ENCODE results near the gene KAT2A.

DNA sequence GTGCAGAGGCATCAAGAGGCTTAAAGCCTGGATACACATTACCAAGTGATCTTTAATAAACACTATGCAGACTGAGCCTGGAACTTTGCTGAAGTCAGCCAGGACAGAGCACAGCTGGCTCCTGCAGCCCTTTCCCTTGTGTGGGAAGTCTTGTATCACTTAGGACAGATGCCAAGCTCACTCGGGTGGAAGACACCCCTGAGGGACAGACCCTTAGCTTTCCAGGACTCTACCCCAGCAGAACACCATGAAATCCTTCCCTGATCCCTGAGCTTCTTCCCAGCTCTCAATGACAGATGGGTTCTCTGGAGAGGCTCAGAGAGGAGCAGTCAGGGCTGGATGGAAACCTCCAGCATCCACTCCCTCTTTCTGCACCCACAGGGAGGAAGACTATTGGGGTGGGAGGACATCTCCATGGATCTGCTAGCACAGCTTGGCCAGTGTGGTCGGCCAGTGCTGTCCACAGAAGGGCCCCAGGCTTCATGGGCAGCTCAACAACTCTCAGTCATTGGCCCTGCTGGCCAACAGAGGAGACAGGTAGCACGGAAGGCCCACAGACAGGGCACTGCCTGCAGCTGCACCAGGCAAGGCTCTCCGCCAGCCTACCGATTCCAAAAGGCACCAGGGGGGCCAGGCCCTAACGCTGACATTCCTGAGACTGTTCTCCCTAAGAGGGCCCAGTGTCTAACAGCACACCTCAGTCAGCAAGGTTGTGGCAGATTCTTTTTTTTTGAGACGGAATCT lies 17.8 kb upstream of the KAT2A start:
- TF ChIP-seq TAF1 (IDR thresholded peaks at IDR 0.05; ENCODE audit: borderline replicate concordance, insufficient read depth, low read length) (no peak), POLR2AphosphoS5 (IDR thresholded peaks at IDR 0.05; ENCODE audit: low read depth, low read length) (no peak), REST (IDR thresholded peaks at IDR 0.05; ENCODE audit: insufficient read depth in 1 of 2, low read depth in 2 of 2, low read length in 2 of 2) (no peak), SIN3A (IDR thresholded peaks at IDR 0.05; ENCODE audit: borderline replicate concordance, insufficient read depth, low read length) (no peak)
